Activated CD8-positive, alpha-beta T cell treated with anti-CD3 and anti-CD28 coated beads, Interleukin-2, amount 10 ng/mL, durations not matched to agents 7 days and 5 days (primary cell): ENCODE measurements around the gene FAM50B. TPM values are rescaled to one million over a fixed set of nuclear protein-coding genes. Genes with fewer than 3 reads are reported as not detected.

Experiments
- ATAC-seq: fragments of 150-1000 bp; cut with Tn5 transposase; one replicate; pipeline ENCODE4 v1.10.0; 2021; ENCODE audit warnings: moderate library complexity
- CTCF ChIA-PET: fragments of 350-600 bp; sonication (Branson Sonifier 250); formaldehyde crosslinking; loops from one replicate; lab custom pipeline; 2021; ENCODE audit warnings: antibody characterized with exemption; lab: Charles Lee
- POLR2A ChIA-PET: fragments of 350-600 bp; sonication (Branson Sonifier 250); formaldehyde crosslinking; loops from one replicate; lab custom pipeline; 2021; ENCODE audit warnings: antibody characterized with exemption; lab: Charles Lee
- DNase-seq: peaks from one replicate; pipeline ENCODE4 v3.0.0-alpha.2; 2020
- H3K27ac Mint-ChIP-seq: one replicate; pipeline ENCODE4 v1.8.0; 2021; ENCODE audit warnings: mild to moderate bottlenecking, mixed read lengths
- H3K27me3 Mint-ChIP-seq: one replicate; pipeline ENCODE4 v1.8.0; 2021; ENCODE audit warnings: low read depth, mixed read lengths
- H3K36me3 Mint-ChIP-seq: one replicate; pipeline ENCODE4 v1.8.0; 2021; ENCODE audit warnings: low read depth, mixed read lengths
- H3K4me1 Mint-ChIP-seq: one replicate; pipeline ENCODE4 v1.8.0; 2021; ENCODE audit warnings: low read depth, mixed read lengths
- H3K4me3 Mint-ChIP-seq: one replicate; pipeline ENCODE4 v1.8.0; 2021; ENCODE audit warnings: mild to moderate bottlenecking, mixed read lengths
- H3K9me3 Mint-ChIP-seq: one replicate; pipeline ENCODE4 v1.8.0; 2022; ENCODE audit warnings: mixed read lengths; ENCODE audit not compliant: insufficient read depth
- total RNA-seq, 2 experiments: library from RNA; stranded (reverse); gene quantifications; one replicate each; pipeline ENCODE4 v1.2.3, GENCODE V29; 2021

The FAM50B gene
- total RNA-seq, 2 experiments from 2014 or later, result 7.6 to 8.6 TPM

DNA sequence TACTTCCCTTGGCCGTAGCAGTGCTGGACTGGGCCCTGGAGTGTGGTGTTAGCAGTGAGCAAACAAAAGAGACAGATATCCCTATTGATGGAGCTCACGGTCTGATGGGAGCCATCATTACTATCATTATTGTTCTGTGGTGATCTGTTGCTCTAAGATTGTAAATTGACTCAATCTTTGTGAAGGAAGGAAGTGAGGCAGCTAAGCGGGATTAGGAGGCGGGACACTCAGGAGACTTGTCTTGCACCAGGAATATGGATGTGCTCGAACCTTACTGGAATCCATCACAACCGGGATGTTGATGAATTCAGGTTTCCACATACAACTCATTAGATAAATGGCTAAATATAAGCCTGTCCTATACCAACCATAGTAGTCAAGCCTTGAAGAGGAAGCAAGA lies 25.5 kb upstream of the FAM50B start:
- ChIA-PET POLR2A (no interaction called here), CTCF (interaction anchor here (1.1 kb wide), 1 partner anchor 155 kb away, joined by 3 read pairs; no protein-coding TSS in a partner anchor)
- ATAC-seq (no peak), DNase-seq (no peak)
- H3K27me3 Mint-ChIP-seq, result no peaks in the 10 kb centered on the region
- H3K4me3 Mint-ChIP-seq, result no peak overlapping the region
- H3K4me1 Mint-ChIP-seq, result no peaks in the 10 kb centered on the region
- H3K36me3 Mint-ChIP-seq, result no peaks in the 10 kb centered on the region
- no peaks in the 10 kb centered on the region for H3K9me3 Mint-ChIP-seq
- no peak overlapping the region for H3K27ac Mint-ChIP-seq

DNA sequence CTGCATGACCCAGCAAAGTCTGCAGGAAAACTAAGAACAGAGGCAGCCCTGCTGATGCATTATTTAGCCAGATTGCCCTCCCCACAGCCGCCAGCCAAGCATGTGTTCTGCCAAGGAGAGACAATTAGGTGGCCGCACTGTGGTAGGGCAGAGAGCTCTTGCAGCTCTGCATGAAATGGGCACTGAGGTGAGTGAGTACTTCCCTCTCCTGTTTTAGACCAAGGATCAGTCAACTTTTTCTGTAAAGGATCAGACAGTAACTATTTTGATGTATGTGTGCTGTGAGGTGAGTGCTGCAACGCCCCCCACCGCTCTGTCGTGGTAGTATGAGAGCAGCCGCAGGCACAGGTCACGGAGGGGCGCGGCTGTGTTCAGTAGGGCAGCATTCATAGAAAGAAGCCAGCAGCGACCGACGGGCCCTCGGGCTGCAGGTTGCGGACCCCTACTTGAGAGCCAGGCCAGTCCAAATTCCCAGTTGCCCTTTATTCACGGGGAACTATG lies 23.8 kb upstream of the FAM50B start:
- ChIA-PET POLR2A (interaction anchor here (0.7 kb wide), 1 partner anchor 83 kb away, joined by 3 read pairs; no protein-coding TSS in a partner anchor), CTCF (no interaction called here)

DNA sequence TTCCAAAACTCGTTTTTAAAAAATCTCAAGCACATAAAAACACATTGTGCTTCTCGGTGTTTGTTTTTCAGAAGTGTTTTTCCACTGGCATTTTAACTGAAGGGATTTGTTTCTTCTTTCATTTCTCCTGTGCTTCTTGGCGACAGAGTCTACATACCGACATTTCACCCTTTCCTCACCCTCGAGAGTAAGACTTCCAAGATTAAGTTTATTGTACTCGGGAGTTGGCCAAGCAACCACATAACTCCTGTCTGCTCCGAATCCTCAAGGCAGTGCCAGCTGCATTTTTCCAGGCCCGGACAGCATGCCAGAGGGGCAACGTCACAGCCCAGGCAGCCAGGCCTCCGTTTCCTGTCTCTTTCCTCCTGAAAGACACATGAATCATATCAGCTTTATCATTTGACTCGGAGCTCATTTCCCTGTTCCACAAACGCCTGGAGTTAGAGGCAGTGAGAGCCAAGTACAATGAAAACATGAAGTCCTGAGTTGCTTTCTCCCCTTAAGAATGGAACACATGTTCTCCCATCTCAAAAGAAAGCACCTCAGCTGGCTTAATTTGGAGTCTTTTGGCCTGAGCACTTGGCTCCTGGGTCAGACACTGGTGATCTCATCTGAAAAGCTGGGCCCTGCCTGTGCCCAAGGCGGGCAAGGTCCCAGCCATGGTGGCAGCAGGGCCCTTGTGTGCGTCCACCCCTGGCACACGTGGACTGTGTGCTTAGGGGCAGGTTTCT lies 23.2 kb upstream of the FAM50B start:
- H3K36me3 Mint-ChIP-seq, result no peaks in the 10 kb centered on the region
- no peaks in the 10 kb centered on the region for H3K27me3 Mint-ChIP-seq
- ATAC-seq, result no peak
- no peaks in the 10 kb centered on the region for H3K9me3 Mint-ChIP-seq
- POLR2A ChIA-PET, result interaction anchor here (0.6 kb wide), 1 partner anchor 82 kb away, joined by 4 read pairs; no protein-coding TSS in a partner anchor
- CTCF ChIA-PET, result no interaction called here
- H3K27ac Mint-ChIP-seq, result no peak overlapping the region
- DNase-seq, result no peak
- H3K4me1 Mint-ChIP-seq, result no peaks in the 10 kb centered on the region
- H3K4me3 Mint-ChIP-seq, result no peak overlapping the region

More for the DNA sequence above, 23.8 kb upstream of the FAM50B start:
- Mint-ChIP-seq H3K36me3 (no peaks in the 10 kb centered on the region), H3K4me3 (no peak overlapping the region), H3K4me1 (no peaks in the 10 kb centered on the region), H3K27ac (no peak overlapping the region), H3K27me3 (no peaks in the 10 kb centered on the region), H3K9me3 (no peaks in the 10 kb centered on the region)
- ATAC-seq, result no peak
- no peak for DNase-seq

DNA sequence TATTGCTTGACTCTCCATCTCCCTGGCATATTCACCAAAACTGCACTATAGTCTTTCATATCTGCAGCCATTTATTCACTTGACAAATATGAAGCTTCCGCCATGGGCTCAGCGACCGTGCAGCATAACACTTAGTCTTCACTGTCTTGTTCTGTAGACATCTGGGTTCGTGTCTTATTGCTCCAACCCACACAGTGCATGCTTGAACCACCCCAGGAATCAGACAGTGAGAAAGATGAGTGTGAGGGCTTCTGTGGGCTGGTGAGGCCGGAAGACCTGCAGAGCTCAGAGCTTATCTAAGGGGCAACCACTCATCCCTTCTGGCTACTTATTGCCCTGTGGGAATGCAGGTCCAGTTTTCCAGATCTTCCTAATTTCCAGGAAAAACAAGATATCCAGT lies 19.9 kb upstream of the FAM50B start:
- ATAC-seq, result no peak

DNA sequence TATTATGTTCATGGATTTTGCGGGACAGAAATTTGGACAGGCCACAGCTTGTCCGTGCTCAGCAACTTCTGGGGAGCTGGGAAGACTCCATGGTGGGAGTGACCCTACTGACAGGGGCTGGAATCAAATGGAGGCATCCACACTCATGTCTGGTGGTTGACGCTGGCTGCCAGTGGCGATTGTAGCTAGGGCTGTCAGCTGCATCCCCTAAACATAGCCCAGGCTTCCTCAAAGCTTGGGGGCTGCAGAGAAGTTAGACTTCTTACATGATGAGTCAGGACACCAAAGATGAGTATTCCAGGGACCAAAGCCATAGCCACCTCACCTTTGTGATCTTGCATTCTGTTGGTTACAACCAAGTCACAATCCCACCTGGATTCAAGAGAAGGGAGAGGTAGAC lies 18.4 kb upstream of the FAM50B start:
- H3K4me1 Mint-ChIP-seq, result no peaks in the 10 kb centered on the region
- ATAC-seq, result no peak
- peaks cover 3% of the 10 kb centered on the region for H3K27me3 Mint-ChIP-seq
- ChIA-PET POLR2A (no interaction called here), CTCF (no interaction called here)
- no peaks in the 10 kb centered on the region for H3K9me3 Mint-ChIP-seq
- no peaks in the 10 kb centered on the region for H3K36me3 Mint-ChIP-seq
- no peak overlapping the region for H3K4me3 Mint-ChIP-seq
- DNase-seq, result no peak
- no peak overlapping the region for H3K27ac Mint-ChIP-seq

More for the DNA sequence above, 19.9 kb upstream of the FAM50B start:
- Mint-ChIP-seq H3K27me3 (peaks cover 3% of the 10 kb centered on the region), H3K9me3 (no peaks in the 10 kb centered on the region), H3K27ac (no peak overlapping the region), H3K36me3 (no peaks in the 10 kb centered on the region), H3K4me1 (no peaks in the 10 kb centered on the region), H3K4me3 (no peak overlapping the region)
- POLR2A ChIA-PET, result no interaction called here
- CTCF ChIA-PET, result no interaction called here
- no peak for DNase-seq

DNA sequence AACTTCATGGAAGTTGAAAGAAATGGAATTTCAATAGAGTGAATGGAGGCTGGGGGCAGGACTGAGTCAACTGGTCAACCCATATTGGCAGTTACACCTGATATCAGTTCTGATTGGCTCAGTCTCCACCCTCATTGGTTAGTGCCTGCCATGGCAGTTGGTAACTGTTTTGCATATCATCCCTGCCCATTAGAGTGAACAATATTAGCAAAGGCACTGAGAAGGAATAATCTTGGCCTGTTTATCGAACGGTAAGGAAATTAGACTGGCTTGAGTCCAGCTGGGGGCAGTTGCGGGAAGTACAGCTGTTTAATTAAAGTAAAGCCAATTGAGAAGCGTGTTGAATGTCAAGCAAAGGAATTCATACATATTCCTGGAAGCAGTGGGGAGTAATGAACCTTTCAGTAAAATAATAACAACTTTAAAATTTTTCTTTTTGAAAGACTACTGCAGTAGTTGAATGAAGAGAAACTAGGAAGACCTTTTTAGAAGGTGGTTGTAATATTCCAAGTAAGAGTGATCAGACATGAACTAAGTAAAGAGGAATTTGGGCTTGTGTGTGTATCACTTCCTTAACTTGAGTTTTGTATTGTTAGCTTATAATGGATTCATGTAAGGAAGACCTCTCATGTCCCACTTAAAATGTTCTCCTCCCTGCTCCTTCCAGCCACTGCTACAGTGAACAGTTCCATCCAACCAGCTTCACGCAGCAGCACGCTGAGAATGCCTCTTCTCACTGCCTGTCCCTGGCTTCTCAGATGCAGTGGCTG lies 17.2 kb upstream of the FAM50B start:
- DNase-seq (no peak), ATAC-seq (no peak)
- no peak overlapping the region for H3K4me3 Mint-ChIP-seq
- no peaks in the 10 kb centered on the region for H3K4me1 Mint-ChIP-seq
- ChIA-PET CTCF (interaction anchor here (2.3 kb wide), 1 partner anchor 17 kb away, joined by 7 read pairs; the partner anchor contains the start of gene FAM50B), POLR2A (interaction anchor here (0.6 kb wide), 1 partner anchor 571 kb away, joined by 3 read pairs; no protein-coding TSS in a partner anchor)
- H3K27ac Mint-ChIP-seq, result no peak overlapping the region
- H3K36me3 Mint-ChIP-seq, result no peaks in the 10 kb centered on the region
- H3K9me3 Mint-ChIP-seq, result no peaks in the 10 kb centered on the region
- H3K27me3 Mint-ChIP-seq, result peaks cover 3% of the 10 kb centered on the region

DNA sequence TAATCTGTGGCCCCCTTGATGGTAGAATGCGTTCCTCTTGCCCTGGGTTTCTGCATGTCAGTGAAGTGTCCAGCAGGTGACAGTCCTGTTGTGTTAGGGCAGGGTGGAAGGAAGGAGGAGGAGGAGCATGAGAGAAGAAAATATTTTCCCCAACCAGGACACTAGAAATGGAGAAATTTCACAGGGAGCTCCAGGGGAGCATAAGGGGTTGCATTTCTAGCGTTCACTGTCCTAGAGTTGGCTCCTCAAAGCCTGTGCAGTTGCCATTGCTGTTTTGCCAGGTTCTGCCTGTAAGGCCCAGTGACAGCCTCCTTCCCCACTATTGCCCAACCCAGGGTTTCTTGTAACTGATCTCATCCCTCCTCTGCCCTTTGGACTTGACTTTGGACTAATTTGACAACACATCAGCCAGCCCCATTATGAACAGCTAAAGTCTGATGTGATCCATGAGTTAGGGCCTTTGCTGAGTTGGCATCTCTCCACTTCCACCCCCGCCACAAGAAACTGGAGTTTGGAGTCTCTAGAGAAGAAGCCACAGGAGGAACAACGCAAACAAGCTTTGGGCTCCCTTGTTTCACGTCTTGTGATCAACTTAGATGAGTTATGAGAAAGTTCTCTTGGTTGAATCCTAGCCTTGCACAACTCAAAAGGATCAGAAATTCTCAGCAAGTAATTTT lies 14.0 kb upstream of the FAM50B start:
- no peak for ATAC-seq
- Mint-ChIP-seq H3K27ac (no peak overlapping the region), H3K9me3 (no peaks in the 10 kb centered on the region), H3K4me3 (no peak overlapping the region), H3K36me3 (no peaks in the 10 kb centered on the region), H3K4me1 (no peaks in the 10 kb centered on the region), H3K27me3 (peaks cover 3% of the 10 kb centered on the region)
- DNase-seq, result no peak
- ChIA-PET POLR2A (no interaction called here), CTCF (interaction anchor here (1.0 to 2.0 kb wide), 2 partner anchors 14 to 555 kb away, joined by 3 to 7 read pairs; partner anchors contain the start of gene FAM50B)

DNA sequence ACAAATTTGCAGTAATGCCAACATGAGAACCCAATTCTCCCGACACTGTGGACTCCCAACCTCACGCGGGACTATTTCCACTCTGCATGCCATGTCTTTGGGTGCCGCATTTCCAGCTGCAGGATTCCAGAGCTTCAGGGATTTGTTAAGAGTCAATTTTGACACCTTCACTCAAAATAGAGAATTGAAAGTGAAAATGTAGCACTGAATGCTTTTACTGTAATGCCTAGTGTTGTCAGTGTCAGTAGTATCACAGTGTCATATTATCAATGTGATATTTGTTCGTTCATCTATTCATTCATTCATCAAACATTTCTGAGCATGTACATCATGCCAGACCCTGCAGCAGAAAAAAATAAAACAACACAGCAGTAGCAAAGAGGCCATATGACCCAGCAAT lies 13.4 kb upstream of the FAM50B start:
- H3K4me3 Mint-ChIP-seq, result no peak overlapping the region
- ATAC-seq, result no peak
- H3K36me3 Mint-ChIP-seq, result no peaks in the 10 kb centered on the region
- no peak overlapping the region for H3K27ac Mint-ChIP-seq
- no peak for DNase-seq
- ChIA-PET CTCF (interaction anchor here (2.0 kb wide), 1 partner anchor 13 kb away, joined by 7 read pairs; the partner anchor contains the start of gene FAM50B), POLR2A (no interaction called here)
- no peaks in the 10 kb centered on the region for H3K9me3 Mint-ChIP-seq
- no peaks in the 10 kb centered on the region for H3K4me1 Mint-ChIP-seq
- H3K27me3 Mint-ChIP-seq, result peaks cover 3% of the 10 kb centered on the region

DNA sequence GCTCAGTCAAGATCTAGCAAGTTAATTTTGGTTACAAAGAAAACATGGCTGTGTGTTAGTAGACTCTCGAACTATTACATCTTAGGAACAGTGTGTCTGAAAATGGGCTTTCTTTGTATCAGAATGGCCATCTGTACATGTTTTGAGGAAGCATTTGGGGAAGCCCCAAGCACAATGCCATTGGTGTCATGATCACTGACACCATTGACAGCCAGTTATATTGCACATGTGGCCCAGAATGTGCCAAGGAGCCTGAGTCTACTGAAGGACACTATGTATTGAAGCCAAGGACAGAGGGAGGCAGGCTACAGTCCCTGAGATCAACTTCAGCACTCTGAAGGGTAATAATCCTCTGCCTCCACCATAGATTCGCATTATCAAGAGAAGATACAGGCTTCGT lies 12.6 kb upstream of the FAM50B start:
- no peaks in the 10 kb centered on the region for H3K36me3 Mint-ChIP-seq
- ChIA-PET POLR2A (no interaction called here), CTCF (no interaction called here)
- H3K27me3 Mint-ChIP-seq, result peaks cover 3% of the 10 kb centered on the region
- no peaks in the 10 kb centered on the region for H3K9me3 Mint-ChIP-seq
- ATAC-seq (no peak), DNase-seq (no peak)
- no peaks in the 10 kb centered on the region for H3K4me1 Mint-ChIP-seq
- H3K27ac Mint-ChIP-seq, result no peak overlapping the region
- H3K4me3 Mint-ChIP-seq, result no peak overlapping the region

DNA sequence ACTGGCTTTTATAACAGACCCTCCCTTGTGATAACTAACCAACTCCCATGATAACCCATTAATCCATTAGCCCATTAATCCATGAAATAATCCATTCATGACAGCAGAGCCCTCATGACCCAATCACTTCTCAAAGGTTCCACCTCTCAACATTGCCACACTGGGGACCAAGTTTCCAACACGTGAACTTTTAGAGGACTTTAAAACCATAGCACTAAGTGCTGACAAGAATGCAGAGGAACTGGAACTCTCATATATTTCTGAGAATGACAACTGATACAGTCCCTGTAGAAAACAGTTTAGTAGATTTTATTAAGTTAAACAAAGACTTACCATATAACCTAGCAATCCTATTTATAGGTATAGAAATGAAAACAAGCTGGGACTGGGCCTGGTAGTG lies 11.4 kb upstream of the FAM50B start:
- CTCF ChIA-PET, result no interaction called here
- POLR2A ChIA-PET, result no interaction called here
- H3K27me3 Mint-ChIP-seq, result peaks cover 3% of the 10 kb centered on the region
- no peaks in the 10 kb centered on the region for H3K9me3 Mint-ChIP-seq
- no peak overlapping the region for H3K4me3 Mint-ChIP-seq
- H3K27ac Mint-ChIP-seq, result no peak overlapping the region
- no peaks in the 10 kb centered on the region for H3K36me3 Mint-ChIP-seq
- no peaks in the 10 kb centered on the region for H3K4me1 Mint-ChIP-seq
- DNase-seq (no peak), ATAC-seq (no peak)

DNA sequence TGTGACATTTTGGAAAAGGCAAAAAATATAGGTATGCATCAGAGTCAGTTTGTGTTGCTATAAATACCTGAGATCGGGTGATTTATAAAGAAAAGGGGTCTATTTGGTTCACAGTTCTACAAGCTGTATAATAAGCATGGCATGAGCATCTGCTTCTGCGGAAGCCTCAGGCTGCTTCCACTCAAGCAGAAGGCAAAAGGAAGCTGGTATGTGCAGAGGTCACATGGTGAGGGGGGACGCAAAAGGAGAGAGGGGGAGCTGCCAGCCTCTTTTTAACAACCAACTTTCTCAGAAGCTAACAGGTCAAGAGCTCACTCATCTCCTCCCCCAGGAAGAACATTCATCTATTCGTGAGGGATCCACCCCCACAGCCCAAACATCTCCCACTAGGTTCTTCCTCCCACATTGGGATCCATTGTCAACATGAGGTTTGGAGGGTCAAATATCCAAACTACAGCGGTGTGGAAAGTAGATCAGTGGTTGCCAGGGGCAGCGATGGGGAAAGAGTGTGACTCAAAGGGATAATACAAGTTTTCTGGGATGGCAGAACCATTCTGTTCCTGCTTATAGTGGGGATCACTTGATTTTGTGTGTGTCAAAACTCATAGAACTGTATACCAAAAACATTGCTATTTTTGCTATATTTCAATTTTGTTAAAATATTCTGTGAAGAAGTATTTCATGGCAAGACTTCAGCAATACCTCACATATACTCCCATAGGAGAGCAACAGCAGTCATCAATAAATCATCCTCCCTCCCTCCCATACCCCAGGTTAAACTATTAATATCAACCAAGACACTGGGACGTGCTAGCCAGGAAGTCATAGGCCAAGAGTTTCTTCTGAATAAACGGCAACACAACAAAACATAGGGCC lies 9.9 kb upstream of the FAM50B start:
- H3K4me3 Mint-ChIP-seq, result no peak overlapping the region
- DNase-seq, result no peak
- H3K27ac Mint-ChIP-seq, result no peak overlapping the region
- ATAC-seq, result no peak
- peaks cover 5% of the 10 kb centered on the region for H3K27me3 Mint-ChIP-seq
- ChIA-PET POLR2A (no interaction called here), CTCF (interaction anchor here (1.0 to 2.0 kb wide), 2 partner anchors 9 to 10 kb away, joined by 3 to 14 read pairs; partner anchors contain the start of gene FAM50B)
- no peaks in the 10 kb centered on the region for H3K9me3 Mint-ChIP-seq
- no peaks in the 10 kb centered on the region for H3K4me1 Mint-ChIP-seq
- H3K36me3 Mint-ChIP-seq, result no peaks in the 10 kb centered on the region
